IMR-90 (cell line): ENCODE results near the gene BTBD10. TPM values are rescaled to one million over a fixed set of nuclear protein-coding genes. Genes with fewer than 3 reads are reported as not detected.
"Not testable (repeated sequence)": the region's sequence is repeated elsewhere in the genome, so short reads cannot be mapped to it uniquely, and the experiment has no call there.

ENCODE experiments used
- ATAC-seq: fragments of 200-7000 bp; cut with Tn5 transposase; 2 replicates; pipeline ENCODE4 v1.9.1; 2020; ENCODE audit warnings: low read depth, mild to moderate bottlenecking, moderate library complexity
- BruUV-seq: library from RNA; stranded (reverse); fragments of 400-500 nt; replicated peaks from 2 replicates; lab custom pipeline; 2021; lab: Mats Ljungman, UMichigan
- CTCF ChIA-PET: fragments of 300-600 bp; formaldehyde crosslinking; extraction: SDS; loops from one replicate; lab custom pipeline; 2021; ENCODE audit warnings: antibody characterized with exemption; lab: Yijun Ruan, JAX
- POLR2A ChIA-PET: fragments of 300-600 bp; sonication (Branson Sonifier 250); formaldehyde crosslinking; loops from one replicate; lab custom pipeline; 2022; ENCODE audit warnings: antibody characterized with exemption; ENCODE audit not compliant: unreplicated experiment; lab: Charles Lee
- DNase-seq: peaks from one replicate; pipeline ENCODE4 v3.0.0; 2013
- H2AFZ ChIP-seq: replicated peaks from 2 replicates; pipeline ENCODE3; 2013; ENCODE audit warnings: low read length, mild to moderate bottlenecking; ENCODE audit not compliant: poor library complexity
- H2AK5ac ChIP-seq: 2 replicates; pipeline ENCODE4 v1.6.1; 2013; ENCODE audit warnings: low read depth, low read length, inconsistent platforms
- H2AK9ac ChIP-seq: replicated peaks from 2 replicates; pipeline ENCODE3; 2013; ENCODE audit warnings: mild to moderate bottlenecking, low read depth, low read length, moderate library complexity; ENCODE audit not compliant: poor library complexity
- H2BK120ac ChIP-seq: 2 replicates; pipeline ENCODE4 v1.6.1; 2013; ENCODE audit warnings: low read depth, low read length, inconsistent platforms
- H2BK15ac ChIP-seq: 3 replicates; pipeline ENCODE4 v1.6.1; 2013; ENCODE audit warnings: low read depth, low read length, inconsistent platforms
- H2BK20ac ChIP-seq: 2 replicates; pipeline ENCODE4 v1.6.1; 2013; ENCODE audit warnings: low read depth, mild to moderate bottlenecking, inconsistent platforms, low read length, moderate library complexity
- H2BK5ac ChIP-seq: 2 replicates; pipeline ENCODE4 v1.6.1; 2013; ENCODE audit warnings: mild to moderate bottlenecking, low read depth, low read length, inconsistent platforms; ENCODE audit not compliant: poor library complexity, severe bottlenecking
- H3K14ac ChIP-seq: replicated peaks from 2 replicates; pipeline ENCODE4 v1.6.1; 2013; ENCODE audit warnings: low read depth, low read length, inconsistent platforms
- H3K18ac ChIP-seq: 2 replicates; pipeline ENCODE4 v1.6.1; 2013; ENCODE audit warnings: low read depth, low read length, control low read depth
- H3K23ac ChIP-seq: 2 replicates; pipeline ENCODE4 v1.6.1; 2013; ENCODE audit warnings: low read depth, low read length, inconsistent platforms
- H3K27ac ChIP-seq: 2 replicates; pipeline ENCODE4 v1.5.1; 2013; ENCODE audit warnings: mild to moderate bottlenecking, control low read depth, low read length; ENCODE audit not compliant: insufficient read depth
- H3K27me3 ChIP-seq: 2 replicates; pipeline ENCODE4 v1.6.1; 2013; ENCODE audit warnings: low read length; ENCODE audit not compliant: control insufficient read depth, insufficient read depth
- H3K36me3 ChIP-seq: 2 replicates; pipeline ENCODE4 v1.6.1; 2013; ENCODE audit warnings: low read length, mixed read lengths; ENCODE audit not compliant: control insufficient read depth, insufficient read depth
- H3K4ac ChIP-seq: 2 replicates; pipeline ENCODE4 v1.6.1; 2013; ENCODE audit warnings: low read depth, low read length, inconsistent platforms
- H3K4me1 ChIP-seq: 2 replicates; pipeline ENCODE4 v1.6.1; 2013; ENCODE audit warnings: low read length, mixed read lengths; ENCODE audit not compliant: control insufficient read depth, insufficient read depth
- H3K4me2 ChIP-seq: 2 replicates; pipeline ENCODE4 v1.6.1; 2013; ENCODE audit warnings: low read depth, mild to moderate bottlenecking, control low read depth, low read length, moderate library complexity
- H3K4me3 ChIP-seq: 2 replicates; pipeline ENCODE4 v1.5.1; 2013; ENCODE audit warnings: low read depth, mild to moderate bottlenecking, control low read depth, low read length, moderate library complexity; ENCODE audit not compliant: insufficient read depth
- H3K56ac ChIP-seq: 2 replicates; pipeline ENCODE4 v1.6.1; 2013; ENCODE audit warnings: low read length, inconsistent platforms; ENCODE audit not compliant: insufficient read depth; ENCODE audit errors: extremely low read depth
- H3K79me1 ChIP-seq, 2 experiments: 2 replicates each; pipeline ENCODE4 v1.6.1; 2013; ENCODE audit warnings: low read length in 2 of 2, inconsistent platforms in 1 of 2, low read depth in 1 of 2
- H3K9ac ChIP-seq: 2 replicates; pipeline ENCODE4 v1.6.1; 2013; ENCODE audit warnings: low read depth, low read length, control low read depth
- H3K9me1 ChIP-seq: 2 replicates; pipeline ENCODE4 v1.6.1; 2013; ENCODE audit warnings: low read length, inconsistent platforms; ENCODE audit not compliant: insufficient read depth
- H3K9me3 ChIP-seq: 2 replicates; pipeline ENCODE4 v1.6.1; 2013; ENCODE audit warnings: low read length; ENCODE audit not compliant: control insufficient read depth, insufficient read depth
- H4K20me1 ChIP-seq: 2 replicates; pipeline ENCODE4 v1.6.1; 2013; ENCODE audit warnings: low read length, inconsistent platforms; ENCODE audit not compliant: insufficient read depth
- H4K5ac ChIP-seq: 2 replicates; pipeline ENCODE4 v1.6.1; 2013; ENCODE audit warnings: mild to moderate bottlenecking, low read depth, low read length, control low read depth
- H4K8ac ChIP-seq, 2 experiments: 2 replicates each; pipeline ENCODE4 v1.6.1; 2013; ENCODE audit warnings: low read depth in 2 of 2, low read length in 2 of 2, control low read depth in 1 of 2, inconsistent platforms in 1 of 2
- H4K91ac ChIP-seq: 2 replicates; pipeline ENCODE4 v1.6.1; 2013; ENCODE audit warnings: low read depth, low read length, inconsistent platforms; ENCODE audit not compliant: insufficient read depth
- WGBS, 2 experiments: methylation state at CpG; one replicate each; pipeline versions ENCODE4 v1.1.5 to v1.1.7; 2013; ENCODE audit warnings: missing lambda C conversion rate in 2 of 2; ENCODE audit not compliant: insufficient read length in 1 of 2; ENCODE audit errors: extremely low coverage in 2 of 2; 5-methylcytosine and 5-hydroxymethylcytosine counted together
- dilution Hi-C: fragments of 300-500 bp; cut with HindIII; formaldehyde crosslinking; loops from one replicate; pipeline ENCODE4 v1.14.3; 2018; ENCODE audit warnings: low sequenced_read_pairs; ENCODE audit not compliant: unreplicated experiment
- in situ Hi-C: fragments of 300-500 bp; cut with MboI; formaldehyde crosslinking; loops from 3 replicates; pipeline ENCODE4 v1.14.3; 2019; ENCODE audit warnings: low sequenced_read_pairs, inconsistent platforms, mixed read lengths
- intact Hi-C: fragments of 100-400 bp; cut with micrococcal nuclease; formaldehyde crosslinking; loops from 2 replicates; pipeline ENCODE4 v1.10.0; 2022
- polyA plus RNA-seq, 3 experiments: library from polyadenylated mRNA; depleted of rRNA; stranded (reverse); fragments of >200 nt; gene quantifications; 2 replicates each; pipeline ENCODE4 v1.2.3, GENCODE V29; 2012; ENCODE audit warnings: low replicate concordance in 1 of 3
- total RNA-seq: library from RNA; depleted of rRNA; stranded (reverse); fragments of >200 nt; gene quantifications from 2 replicates; pipeline ENCODE4 v1.2.3, GENCODE V29; 2012

The BTBD10 gene
- total and polyA plus RNA-seq, 2 of the 4 experiments (the other 2 are of a cell fraction): 32.5 to 59.9 TPM

GRCh38 chr11:13436836-13437235 lies 26.2 kb downstream of the BTBD10 start:
- H2BK20ac ChIP-seq, H3K18ac ChIP-seq, H4K5ac ChIP-seq, H2BK15ac ChIP-seq, dilution Hi-C loops, H3K27me3 ChIP-seq, H4K20me1 ChIP-seq, in situ Hi-C loops, H2AK5ac ChIP-seq, H3K4me2 ChIP-seq, H3K4me1 ChIP-seq, H3K4me3 ChIP-seq, H3K9me1 ChIP-seq, DNase-seq, H4K8ac ChIP-seq, BruUV-seq, H3K56ac ChIP-seq, H3K14ac ChIP-seq, H2BK120ac ChIP-seq, H3K9me3 ChIP-seq, intact Hi-C loops, H3K4ac ChIP-seq, H4K91ac ChIP-seq, H3K27ac ChIP-seq, H2BK5ac ChIP-seq, H3K9ac ChIP-seq, H2AFZ ChIP-seq, H3K23ac ChIP-seq, H2AK9ac ChIP-seq, H3K36me3 ChIP-seq, ATAC-seq: not testable (repeated sequence)
- ChIA-PET POLR2A (interaction anchor here (0.9 kb wide), 1 partner anchor 9 kb away, joined by 3 read pairs; no protein-coding TSS in a partner anchor), CTCF (interaction anchor here (0.9 kb wide), 1 partner anchor 10 kb away, joined by 3 read pairs; no protein-coding TSS in a partner anchor)
- 100% methylated on average over 5 of the region's 7 CpGs; no CpG with 5 or more reads in 1 of the 2 experiments for whole genome bisulfite sequencing, 2 experiments
- H3K79me1 ChIP-seq: peaks cover 20 to 30% of the 10 kb centered on the region in 2 experiments
